Fibroblast of lung (primary cell): Measurements from ENCODE around the gene ASB12.

ENCODE experiments used
- EZH2 ChIP-seq: IDR thresholded peaks from 2 replicates; pipeline ENCODE4 v1.5.1; 2012; ENCODE audit warnings: low read length, control low read depth, mild to moderate bottlenecking; ENCODE audit errors: missing control alignments
- TF ChIP-seq, protein P1 (sequence below), 2 donors: IDR thresholded peaks in 1 of 2; conservative IDR thresholded peaks in 1 of 2; 1 replicate in 1 of 2; 2 replicates in 1 of 2; pipeline ENCODE4 v1.5.1; 2011 to 2012; ENCODE audit warnings: low read length in 2 of 2, control low read depth in 1 of 2, inconsistent platforms in 1 of 2, low read depth in 1 of 2, mild to moderate bottlenecking in 1 of 2

DNA sequence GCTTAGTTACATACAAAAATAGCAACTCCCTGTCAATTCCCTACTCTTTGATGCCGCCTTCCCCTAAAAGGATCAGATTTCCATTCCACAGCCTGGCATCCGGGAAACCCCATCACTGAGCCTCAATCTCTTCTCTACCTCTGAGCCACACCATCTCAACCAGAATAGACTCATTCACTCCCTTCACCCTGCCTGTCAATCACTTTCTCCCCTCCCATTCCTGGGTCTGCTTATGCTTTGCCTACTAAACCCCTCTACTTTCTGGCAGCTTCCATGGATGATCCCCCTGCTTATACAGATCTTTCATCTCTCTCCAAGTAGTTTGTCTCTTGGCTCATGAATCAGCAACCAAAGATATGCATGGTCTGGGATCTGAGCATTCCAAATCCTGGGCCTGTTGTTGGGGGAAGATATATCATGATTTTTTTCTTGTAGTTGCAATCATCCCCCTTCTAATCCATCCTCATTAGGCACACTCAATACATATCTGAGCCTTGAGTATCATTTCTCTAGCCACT, 27.5 kb downstream of the ASB12 start:
- TF ChIP-seq, protein P1, sequence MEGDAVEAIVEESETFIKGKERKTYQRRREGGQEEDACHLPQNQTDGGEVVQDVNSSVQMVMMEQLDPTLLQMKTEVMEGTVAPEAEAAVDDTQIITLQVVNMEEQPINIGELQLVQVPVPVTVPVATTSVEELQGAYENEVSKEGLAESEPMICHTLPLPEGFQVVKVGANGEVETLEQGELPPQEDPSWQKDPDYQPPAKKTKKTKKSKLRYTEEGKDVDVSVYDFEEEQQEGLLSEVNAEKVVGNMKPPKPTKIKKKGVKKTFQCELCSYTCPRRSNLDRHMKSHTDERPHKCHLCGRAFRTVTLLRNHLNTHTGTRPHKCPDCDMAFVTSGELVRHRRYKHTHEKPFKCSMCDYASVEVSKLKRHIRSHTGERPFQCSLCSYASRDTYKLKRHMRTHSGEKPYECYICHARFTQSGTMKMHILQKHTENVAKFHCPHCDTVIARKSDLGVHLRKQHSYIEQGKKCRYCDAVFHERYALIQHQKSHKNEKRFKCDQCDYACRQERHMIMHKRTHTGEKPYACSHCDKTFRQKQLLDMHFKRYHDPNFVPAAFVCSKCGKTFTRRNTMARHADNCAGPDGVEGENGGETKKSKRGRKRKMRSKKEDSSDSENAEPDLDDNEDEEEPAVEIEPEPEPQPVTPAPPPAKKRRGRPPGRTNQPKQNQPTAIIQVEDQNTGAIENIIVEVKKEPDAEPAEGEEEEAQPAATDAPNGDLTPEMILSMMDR (conservative IDR thresholded peaks at IDR 0.05 in 1 of 2, IDR thresholded peaks at IDR 0.05 in 1 of 2; ENCODE audit: low read depth in 1 of 2, low read length in 2 of 2): no peak
- TF ChIP-seq EZH2: no peak
